ENCODE measurements around the gene GPR62.

DNA sequence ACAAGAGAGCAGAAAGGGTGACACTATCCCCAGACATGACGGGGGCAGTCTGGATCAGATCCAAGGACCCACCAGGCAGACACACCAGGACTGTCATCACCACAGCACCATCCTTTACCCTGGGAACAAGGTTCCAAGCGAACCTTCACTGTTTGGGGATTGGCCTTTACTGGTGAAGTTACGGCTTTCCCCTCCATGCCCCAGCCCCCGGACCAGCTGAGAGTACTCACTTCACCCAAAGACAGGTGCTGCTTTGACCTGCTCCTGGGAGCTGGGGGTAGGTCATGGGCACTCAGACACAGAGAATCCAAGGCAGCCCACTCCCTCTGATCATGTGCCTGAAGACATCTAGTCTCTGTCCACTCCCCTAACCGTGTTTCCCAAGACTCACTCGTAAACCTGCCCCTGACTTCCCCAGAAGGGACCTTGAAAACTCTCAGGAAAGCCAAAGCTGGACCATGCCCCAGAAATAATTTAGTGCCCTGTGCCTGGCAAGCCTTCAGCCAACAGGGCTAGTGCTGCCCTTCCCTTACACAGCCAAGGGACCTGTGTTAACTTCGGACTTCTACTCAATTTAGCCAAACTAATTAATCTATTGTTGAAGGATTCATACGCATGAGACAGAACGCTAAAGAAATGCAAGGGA lies 16.3 kb upstream of the GPR62 start:
- TF ChIP-seq, protein P1, sequence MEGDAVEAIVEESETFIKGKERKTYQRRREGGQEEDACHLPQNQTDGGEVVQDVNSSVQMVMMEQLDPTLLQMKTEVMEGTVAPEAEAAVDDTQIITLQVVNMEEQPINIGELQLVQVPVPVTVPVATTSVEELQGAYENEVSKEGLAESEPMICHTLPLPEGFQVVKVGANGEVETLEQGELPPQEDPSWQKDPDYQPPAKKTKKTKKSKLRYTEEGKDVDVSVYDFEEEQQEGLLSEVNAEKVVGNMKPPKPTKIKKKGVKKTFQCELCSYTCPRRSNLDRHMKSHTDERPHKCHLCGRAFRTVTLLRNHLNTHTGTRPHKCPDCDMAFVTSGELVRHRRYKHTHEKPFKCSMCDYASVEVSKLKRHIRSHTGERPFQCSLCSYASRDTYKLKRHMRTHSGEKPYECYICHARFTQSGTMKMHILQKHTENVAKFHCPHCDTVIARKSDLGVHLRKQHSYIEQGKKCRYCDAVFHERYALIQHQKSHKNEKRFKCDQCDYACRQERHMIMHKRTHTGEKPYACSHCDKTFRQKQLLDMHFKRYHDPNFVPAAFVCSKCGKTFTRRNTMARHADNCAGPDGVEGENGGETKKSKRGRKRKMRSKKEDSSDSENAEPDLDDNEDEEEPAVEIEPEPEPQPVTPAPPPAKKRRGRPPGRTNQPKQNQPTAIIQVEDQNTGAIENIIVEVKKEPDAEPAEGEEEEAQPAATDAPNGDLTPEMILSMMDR (IDR thresholded peaks at IDR 0.05) = no peak
- no peak for TF ChIP-seq POLR2AphosphoS5 (IDR thresholded peaks at IDR 0.05; ENCODE audit: low read depth, low read length)
- TF ChIP-seq, protein P2, sequence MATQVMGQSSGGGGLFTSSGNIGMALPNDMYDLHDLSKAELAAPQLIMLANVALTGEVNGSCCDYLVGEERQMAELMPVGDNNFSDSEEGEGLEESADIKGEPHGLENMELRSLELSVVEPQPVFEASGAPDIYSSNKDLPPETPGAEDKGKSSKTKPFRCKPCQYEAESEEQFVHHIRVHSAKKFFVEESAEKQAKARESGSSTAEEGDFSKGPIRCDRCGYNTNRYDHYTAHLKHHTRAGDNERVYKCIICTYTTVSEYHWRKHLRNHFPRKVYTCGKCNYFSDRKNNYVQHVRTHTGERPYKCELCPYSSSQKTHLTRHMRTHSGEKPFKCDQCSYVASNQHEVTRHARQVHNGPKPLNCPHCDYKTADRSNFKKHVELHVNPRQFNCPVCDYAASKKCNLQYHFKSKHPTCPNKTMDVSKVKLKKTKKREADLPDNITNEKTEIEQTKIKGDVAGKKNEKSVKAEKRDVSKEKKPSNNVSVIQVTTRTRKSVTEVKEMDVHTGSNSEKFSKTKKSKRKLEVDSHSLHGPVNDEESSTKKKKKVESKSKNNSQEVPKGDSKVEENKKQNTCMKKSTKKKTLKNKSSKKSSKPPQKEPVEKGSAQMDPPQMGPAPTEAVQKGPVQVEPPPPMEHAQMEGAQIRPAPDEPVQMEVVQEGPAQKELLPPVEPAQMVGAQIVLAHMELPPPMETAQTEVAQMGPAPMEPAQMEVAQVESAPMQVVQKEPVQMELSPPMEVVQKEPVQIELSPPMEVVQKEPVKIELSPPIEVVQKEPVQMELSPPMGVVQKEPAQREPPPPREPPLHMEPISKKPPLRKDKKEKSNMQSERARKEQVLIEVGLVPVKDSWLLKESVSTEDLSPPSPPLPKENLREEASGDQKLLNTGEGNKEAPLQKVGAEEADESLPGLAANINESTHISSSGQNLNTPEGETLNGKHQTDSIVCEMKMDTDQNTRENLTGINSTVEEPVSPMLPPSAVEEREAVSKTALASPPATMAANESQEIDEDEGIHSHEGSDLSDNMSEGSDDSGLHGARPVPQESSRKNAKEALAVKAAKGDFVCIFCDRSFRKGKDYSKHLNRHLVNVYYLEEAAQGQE (IDR thresholded peaks at IDR 0.05; ENCODE audit: insufficient read depth in 1 of 2, low read depth in 2 of 2, low read length in 1 of 2) = no peak

Measured in Panc1 (cell line).